GM12865 (cell line): ENCODE data around the gene FASTKD2.
"Not testable (repeated sequence)": the region's sequence is repeated elsewhere in the genome, so short reads cannot be mapped to it uniquely, and the experiment has no call there.

Experiments used
- DNase-seq: peaks from one replicate; pipeline ENCODE4 v3.0.0; 2010; ENCODE audit warnings: low read depth
- H3K4me3 ChIP-seq: 2 replicates; pipeline ENCODE4 v1.5.1; 2011; ENCODE audit warnings: mild to moderate bottlenecking, low read depth, low read length, control low read depth
- CTCF ChIP-seq: IDR thresholded peaks from 2 replicates; pipeline ENCODE4 v1.5.1; 2011; ENCODE audit warnings: low read length, control low read depth, low read depth, inconsistent platforms; ENCODE audit not compliant: insufficient read depth; ENCODE audit errors: missing control alignments

FASTKD2 gene

GRCh38 chr2:206800506-206801417 lies 35.4 kb downstream of the FASTKD2 start:
- no peak overlapping the region for H3K4me3 ChIP-seq

GRCh38 chr2:206801418-206802189 lies 36.2 kb downstream of the FASTKD2 start:
- no peak overlapping the region for H3K4me3 ChIP-seq
- TF ChIP-seq CTCF = no peak
- DNase-seq = no peak

More at GRCh38 chr2:206800506-206801417, 35.4 kb downstream of the FASTKD2 start:
- peak; percentile 60 for DNase-seq
- peak; percentile 59 for TF ChIP-seq CTCF

GRCh38 chr2:206802654-206803514 lies 37.5 kb downstream of the FASTKD2 start:
- TF ChIP-seq CTCF = no peak
- DNase-seq = no peak
- no peak overlapping the region for H3K4me3 ChIP-seq

- DNase-seq = no peak
Measured at GRCh38 chr2:206804326-206804725, 38.9 kb downstream of the FASTKD2 start.

GRCh38 chr2:206805887-206806607 lies 40.6 kb downstream of the FASTKD2 start:
- TF ChIP-seq CTCF = no peak
- no peak for DNase-seq
- no peak overlapping the region for H3K4me3 ChIP-seq

More at GRCh38 chr2:206804326-206804725, 38.9 kb downstream of the FASTKD2 start:
- no peak for TF ChIP-seq CTCF
- H3K4me3 ChIP-seq = no peak overlapping the region

GRCh38 chr2:206807624-206808023 lies 42.2 kb downstream of the FASTKD2 start:
- not testable (repeated sequence) for DNase-seq, H3K4me3 ChIP-seq

- not testable (repeated sequence) for H3K4me3 ChIP-seq, DNase-seq
Measured at GRCh38 chr2:206812471-206812870, 47.1 kb downstream of the FASTKD2 start.
